Activated CD4-positive, alpha-beta T cell treated with anti-CD3 and anti-CD28 coated beads, Interleukin-2, Interleukin-4, amounts not matched to agents 100 ng/mL and 50 ng/mL, durations not matched to agents 16 hours and 8 hours (primary cell): ENCODE measurements around the gene FAM3D.
"Not testable (repeated sequence)": the region's sequence is repeated elsewhere in the genome, so short reads cannot be mapped to it uniquely, and the experiment has no call there.

ENCODE experiments used
- DNase-seq: peaks from one replicate; pipeline ENCODE4 v3.0.0-alpha.2; 2020; ENCODE audit warnings: low spot score

Gene FAM3D

GRCh38 chr3:58683466-58683865, 16.9 kb upstream of the FAM3D start:
- peak; percentile 66 for DNase-seq

- DNase-seq, result peak; percentile 35
Measured at GRCh38 chr3:58683001-58683458, 16.5 kb upstream of the FAM3D start.

- DNase-seq, result peak; percentile 19
Measured at GRCh38 chr3:58681863-58682262, 15.3 kb upstream of the FAM3D start.

DNA sequence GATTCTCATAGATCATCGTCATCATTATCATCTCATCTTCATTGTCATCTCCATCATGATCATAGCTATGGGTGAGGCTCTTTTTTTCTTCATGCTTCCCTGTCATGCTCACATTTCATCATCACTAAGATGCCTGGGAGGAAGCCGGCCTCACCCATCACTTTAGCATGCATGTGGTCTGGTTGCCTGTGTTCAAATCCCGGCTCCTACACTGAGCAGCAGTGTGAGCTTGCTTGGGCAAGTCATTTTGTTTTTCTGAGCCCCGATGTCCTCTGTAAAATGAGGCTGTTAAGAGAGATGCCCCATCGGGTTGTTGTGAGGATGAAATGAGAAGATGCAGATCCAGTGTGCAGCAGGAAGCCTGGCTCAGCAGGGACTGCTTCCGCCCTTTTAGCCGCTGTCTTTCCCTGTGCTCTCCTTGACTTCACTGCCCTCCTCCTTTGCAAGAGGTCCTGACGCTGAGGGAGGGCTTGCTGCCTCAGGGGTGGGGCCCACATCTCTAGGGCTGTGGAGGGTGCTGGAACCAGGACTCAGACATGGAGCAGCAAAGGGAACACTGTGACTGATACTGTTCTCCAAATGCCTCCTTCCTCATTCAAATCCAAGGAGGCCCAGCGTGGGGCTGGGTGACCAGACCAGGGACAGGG, 14.4 kb upstream of the FAM3D start:
- no peak for DNase-seq

DNA sequence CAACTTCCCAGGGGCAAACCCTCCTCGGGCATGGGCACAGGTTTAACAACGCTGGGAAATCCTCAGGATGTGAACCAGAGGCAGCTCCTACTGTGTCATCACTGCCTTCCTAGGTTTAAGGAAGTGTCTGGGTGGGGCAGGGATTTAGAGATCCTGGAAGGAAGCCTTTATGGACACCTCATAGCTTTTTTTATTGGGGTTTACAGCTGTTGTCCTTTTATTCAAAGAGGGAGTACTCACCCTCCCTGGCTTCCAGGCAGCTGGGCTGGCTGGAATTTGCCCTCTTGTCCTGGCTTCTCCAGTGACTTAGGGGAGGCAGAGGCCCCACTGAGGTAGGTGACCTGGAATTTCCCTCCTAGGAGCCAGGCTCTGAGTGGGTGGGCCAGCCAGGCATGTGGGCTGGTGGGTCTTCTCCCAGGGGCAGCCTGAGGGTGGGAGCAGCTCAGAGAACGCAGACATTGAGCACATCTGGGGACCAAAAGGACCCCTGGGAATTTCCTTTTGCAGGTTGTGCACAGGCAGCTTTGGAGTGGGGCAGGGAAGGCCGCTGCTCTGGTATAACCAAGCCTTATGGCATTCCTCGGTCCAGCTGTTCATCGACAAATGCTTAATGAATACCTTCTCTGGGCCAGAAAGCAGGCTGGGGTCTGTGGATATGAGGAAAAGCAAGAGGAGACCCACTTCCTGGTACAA, 13.5 kb upstream of the FAM3D start:
- DNase-seq, result no peak

GRCh38 chr3:58679446-58679845, 12.9 kb upstream of the FAM3D start:
- no peak for DNase-seq

- not testable (repeated sequence) for DNase-seq
Measured at GRCh38 chr3:58678177-58678970, 11.8 kb upstream of the FAM3D start.

GRCh38 chr3:58672880-58673279, 6.3 kb upstream of the FAM3D start:
- no peak for DNase-seq

DNA sequence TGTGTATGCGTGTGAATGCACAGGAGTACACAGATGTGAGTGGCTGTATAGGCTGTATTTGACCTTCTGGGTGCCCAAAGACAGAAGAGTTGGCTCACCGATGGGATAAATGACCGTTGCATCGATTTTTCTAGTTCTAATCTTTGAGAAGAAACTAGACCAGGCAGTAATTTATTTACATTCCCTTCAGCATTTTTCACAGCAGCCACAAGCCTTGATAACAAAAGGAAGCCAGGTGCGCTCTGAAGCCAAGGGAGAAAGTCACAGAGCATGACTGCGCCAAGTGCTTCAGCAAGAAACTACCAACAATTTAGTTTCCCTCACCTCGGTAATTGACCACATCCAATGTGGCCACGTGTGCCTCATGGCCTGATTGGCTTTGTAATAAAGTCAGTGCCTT, 5.9 kb upstream of the FAM3D start:
- no peak for DNase-seq

DNA sequence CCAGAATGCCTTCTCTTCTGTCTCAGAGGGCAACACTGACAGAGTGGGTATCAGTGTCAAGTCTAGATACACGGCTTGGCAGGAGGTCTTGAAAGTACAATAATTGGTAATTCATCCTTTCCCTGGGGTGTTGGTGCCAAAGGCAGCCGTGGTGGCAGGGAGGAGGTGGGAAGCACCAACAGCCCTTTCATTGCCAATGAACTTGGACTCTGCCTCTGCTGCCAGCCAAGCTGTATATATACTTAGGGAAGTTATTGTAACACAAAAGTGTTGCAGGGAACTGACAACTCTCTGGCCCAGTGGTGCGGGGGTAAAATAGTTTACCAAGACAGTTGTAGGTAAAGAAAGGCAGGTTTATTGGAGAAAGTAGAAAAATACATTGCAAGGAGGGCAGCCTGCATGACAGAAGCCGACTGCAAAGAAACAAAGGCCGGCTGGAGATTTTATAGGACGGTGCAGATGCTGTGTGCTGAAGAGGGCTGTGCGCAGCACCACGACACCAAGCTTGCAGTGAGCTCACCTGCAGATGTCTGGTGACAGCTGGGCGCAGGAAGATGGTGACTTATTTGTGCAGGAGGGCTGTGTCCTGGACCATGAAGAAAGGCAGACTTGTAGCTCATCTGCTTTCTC, 4.0 kb upstream of the FAM3D start:
- DNase-seq, result no peak

DNA sequence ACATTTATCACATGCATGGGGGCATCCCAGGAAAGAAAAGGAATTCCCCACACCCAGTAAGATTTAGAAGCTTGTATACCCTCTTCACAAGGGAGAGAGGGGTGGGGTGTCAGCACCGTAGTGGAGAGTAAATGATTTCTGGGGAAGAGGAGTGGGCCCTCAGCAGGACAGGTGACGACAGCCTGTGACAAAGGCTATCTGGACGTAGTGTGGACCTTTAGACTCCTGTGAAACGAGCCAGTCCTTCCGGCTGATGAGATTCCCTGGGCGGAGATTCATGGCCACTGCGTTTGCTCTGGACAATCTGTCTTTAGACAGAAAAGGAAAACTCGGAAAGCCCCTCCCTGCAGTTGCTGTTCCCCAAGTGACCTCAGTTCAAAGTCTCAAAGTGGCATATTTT, 1.7 kb upstream of the FAM3D start:
- no peak for DNase-seq

DNA sequence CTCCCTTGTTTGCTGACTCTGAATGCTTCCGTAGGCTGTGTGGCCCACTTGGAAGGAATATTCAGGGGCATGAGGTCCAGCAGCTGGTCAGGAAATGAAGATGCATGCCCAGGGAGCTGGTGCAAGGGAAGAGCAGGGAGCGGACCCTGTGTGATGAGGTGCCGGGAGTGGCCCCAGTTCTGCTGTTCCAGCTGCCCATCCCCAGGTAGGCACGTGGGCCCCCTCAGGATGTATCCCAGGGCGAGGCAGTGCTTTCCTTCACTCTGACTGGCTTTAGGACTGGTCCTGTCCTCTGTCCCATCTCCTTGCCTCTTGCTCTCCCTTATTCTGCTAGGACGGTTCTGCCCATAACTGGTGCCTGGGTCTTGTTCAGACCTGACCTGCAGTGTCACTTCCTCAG, 1.1 kb upstream of the FAM3D start:
- no peak for DNase-seq

DNA sequence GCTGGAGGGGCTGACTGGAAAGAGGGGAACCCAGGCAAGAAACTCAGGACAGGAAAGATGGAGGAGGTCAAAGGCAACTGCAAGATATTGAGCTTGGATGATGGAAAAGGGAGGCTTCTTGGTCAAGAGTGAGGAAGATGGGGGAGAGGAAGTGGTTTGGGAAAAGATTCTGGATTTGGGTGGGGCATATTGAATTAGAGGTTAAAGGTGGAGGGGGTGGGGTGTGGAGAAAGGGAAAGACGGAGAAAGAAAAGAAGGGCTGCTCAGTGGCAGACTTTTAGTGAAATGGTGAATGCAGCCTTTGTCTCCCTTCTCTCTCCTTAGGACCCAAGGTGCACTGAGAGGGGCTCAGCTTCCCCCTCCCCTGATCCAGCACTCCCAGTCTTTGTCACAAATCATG, 655 bp upstream of the FAM3D start:
- DNase-seq, result no peak

GRCh38 chr3:58665405-58665804, 1.2 kb downstream of the FAM3D start:
- no peak for DNase-seq

GRCh38 chr3:58664611-58665010, 2.0 kb downstream of the FAM3D start:
- DNase-seq, result no peak

- no peak for DNase-seq
Measured at GRCh38 chr3:58661836-58662420, 4.6 kb downstream of the FAM3D start.

- no peak for DNase-seq
Measured at GRCh38 chr3:58660998-58661397, 5.6 kb downstream of the FAM3D start.

DNA sequence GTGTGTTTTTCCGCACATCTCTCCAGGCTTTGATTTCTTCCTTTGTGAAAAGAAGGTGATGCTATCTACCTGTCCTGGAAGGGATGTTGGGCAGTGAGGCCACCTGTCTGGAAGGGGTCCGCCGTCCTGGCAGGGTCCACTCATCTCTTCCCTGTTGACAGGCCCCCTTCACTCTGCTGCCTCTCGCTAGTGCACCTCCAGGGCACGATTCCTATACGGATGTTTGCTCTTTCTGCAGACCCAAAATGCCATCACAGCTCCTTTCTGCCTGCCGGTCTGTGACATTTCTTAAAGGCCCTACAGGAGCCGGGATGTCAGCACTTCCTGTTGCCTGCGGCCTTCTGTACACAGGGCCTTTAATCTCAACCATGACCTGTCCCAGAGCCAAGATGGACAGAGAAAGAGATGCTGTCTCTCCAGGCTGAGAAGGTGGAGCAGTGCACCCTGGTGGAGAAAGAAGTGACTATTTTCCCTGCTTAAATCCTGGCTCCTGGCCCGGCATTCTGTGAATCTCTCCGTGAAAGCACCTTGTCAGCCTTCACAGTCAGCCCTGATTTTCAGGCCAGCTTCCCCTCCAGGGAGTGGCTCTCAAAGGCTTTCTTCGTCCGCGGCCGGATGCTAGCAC, 7.4 kb downstream of the FAM3D start:
- DNase-seq, result no peak

DNA sequence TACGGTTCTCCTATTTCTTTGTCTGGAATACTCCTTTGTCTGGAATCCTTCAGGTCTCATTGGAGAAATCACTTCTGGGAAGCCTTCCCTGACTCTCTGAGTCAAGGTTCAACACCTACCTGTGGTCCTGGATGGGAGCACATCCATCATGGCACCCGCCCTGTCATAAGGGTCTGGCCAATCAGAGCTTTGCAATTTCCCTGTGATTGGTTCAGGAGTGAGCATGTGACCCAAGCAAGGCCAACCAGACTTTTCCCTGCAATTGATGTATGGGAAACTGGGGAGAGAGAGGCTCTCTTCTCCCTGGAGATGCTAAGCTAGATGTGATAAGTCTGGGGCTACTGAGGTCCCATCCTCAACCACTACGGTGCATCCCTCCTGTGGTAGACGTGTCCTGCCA, 8.1 kb downstream of the FAM3D start:
- no peak for DNase-seq

- no peak for DNase-seq
Measured at GRCh38 chr3:58657571-58658141, 8.9 kb downstream of the FAM3D start.

DNA sequence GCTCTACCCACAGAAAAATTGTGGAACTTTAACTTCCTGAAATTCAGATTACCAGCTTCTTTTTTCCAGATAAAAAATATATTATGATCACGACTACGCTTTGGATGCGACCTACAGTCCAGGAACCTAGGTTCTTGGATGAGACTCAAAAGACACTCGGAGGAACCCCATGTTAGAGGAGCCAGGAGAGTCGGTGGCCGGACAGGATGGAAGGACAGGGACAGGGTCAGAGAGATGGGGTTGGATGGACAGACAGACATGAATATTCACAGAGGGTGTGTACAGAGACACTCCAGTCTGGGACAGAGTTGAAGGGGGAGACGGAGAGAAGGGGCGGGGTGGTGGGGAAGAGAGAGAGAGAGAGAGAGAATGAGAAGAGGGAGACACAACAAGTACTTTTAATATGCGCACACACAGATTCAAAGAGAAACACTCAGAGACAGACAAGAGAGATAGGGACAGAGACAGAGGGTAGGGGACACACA, 9.5 kb downstream of the FAM3D start:
- no peak for DNase-seq
